ENCODE results near the gene WDFY3.

WDFY3 gene

DNA sequence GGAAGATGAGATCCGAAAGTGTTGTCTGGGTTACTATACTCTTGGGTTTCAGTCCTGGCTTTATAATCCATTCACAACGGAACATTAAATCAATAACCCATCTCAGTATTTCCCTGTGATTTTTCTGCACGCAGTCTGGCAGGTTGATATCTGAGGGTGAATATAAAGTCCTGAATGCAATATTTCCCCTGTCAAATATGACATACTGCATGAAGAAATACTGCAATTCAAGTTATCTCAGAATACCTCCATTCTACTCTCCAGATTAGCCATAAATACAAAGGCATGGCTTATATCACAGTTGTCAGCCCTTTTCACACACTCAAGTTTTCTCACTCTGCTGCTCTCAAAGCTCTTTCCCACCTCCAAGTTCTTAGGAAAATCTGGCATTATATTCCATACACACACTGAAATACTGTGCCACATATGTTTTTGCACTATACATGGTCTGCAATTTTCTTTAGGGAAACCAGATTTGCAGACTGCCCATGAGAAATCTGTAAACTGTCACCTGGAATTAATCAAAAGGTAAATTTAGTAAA lies 64.7 kb downstream of the WDFY3 start:
- H3K4me3 ChIP-seq (replicated peaks; ENCODE audit: insufficient read depth, low read length) = no peak overlapping the region
- no peak for DNase-seq (ENCODE audit: low read depth in 1 of 2, low spot score in 1 of 2)
- H3K27ac ChIP-seq (replicated peaks) = no peak overlapping the region
- TF ChIP-seq POLR2AphosphoS5 (IDR thresholded peaks at IDR 0.05; ENCODE audit: low read depth) (no peak), SPI1 (IDR thresholded peaks at IDR 0.05; ENCODE audit: borderline replicate concordance, low read depth) (no peak), GABPA (IDR thresholded peaks at IDR 0.05; ENCODE audit: low read depth) (no peak)
- TF ChIP-seq, protein P1, sequence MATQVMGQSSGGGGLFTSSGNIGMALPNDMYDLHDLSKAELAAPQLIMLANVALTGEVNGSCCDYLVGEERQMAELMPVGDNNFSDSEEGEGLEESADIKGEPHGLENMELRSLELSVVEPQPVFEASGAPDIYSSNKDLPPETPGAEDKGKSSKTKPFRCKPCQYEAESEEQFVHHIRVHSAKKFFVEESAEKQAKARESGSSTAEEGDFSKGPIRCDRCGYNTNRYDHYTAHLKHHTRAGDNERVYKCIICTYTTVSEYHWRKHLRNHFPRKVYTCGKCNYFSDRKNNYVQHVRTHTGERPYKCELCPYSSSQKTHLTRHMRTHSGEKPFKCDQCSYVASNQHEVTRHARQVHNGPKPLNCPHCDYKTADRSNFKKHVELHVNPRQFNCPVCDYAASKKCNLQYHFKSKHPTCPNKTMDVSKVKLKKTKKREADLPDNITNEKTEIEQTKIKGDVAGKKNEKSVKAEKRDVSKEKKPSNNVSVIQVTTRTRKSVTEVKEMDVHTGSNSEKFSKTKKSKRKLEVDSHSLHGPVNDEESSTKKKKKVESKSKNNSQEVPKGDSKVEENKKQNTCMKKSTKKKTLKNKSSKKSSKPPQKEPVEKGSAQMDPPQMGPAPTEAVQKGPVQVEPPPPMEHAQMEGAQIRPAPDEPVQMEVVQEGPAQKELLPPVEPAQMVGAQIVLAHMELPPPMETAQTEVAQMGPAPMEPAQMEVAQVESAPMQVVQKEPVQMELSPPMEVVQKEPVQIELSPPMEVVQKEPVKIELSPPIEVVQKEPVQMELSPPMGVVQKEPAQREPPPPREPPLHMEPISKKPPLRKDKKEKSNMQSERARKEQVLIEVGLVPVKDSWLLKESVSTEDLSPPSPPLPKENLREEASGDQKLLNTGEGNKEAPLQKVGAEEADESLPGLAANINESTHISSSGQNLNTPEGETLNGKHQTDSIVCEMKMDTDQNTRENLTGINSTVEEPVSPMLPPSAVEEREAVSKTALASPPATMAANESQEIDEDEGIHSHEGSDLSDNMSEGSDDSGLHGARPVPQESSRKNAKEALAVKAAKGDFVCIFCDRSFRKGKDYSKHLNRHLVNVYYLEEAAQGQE (IDR thresholded peaks at IDR 0.05; ENCODE audit: insufficient replicate concordance, low read depth) = no peak
- TF ChIP-seq, protein P2, sequence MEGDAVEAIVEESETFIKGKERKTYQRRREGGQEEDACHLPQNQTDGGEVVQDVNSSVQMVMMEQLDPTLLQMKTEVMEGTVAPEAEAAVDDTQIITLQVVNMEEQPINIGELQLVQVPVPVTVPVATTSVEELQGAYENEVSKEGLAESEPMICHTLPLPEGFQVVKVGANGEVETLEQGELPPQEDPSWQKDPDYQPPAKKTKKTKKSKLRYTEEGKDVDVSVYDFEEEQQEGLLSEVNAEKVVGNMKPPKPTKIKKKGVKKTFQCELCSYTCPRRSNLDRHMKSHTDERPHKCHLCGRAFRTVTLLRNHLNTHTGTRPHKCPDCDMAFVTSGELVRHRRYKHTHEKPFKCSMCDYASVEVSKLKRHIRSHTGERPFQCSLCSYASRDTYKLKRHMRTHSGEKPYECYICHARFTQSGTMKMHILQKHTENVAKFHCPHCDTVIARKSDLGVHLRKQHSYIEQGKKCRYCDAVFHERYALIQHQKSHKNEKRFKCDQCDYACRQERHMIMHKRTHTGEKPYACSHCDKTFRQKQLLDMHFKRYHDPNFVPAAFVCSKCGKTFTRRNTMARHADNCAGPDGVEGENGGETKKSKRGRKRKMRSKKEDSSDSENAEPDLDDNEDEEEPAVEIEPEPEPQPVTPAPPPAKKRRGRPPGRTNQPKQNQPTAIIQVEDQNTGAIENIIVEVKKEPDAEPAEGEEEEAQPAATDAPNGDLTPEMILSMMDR (IDR thresholded peaks at IDR 0.05; ENCODE audit: insufficient read depth, low read length) = no peak
- no peaks in the 10 kb centered on the region for H3K27me3 ChIP-seq (ENCODE audit: insufficient read depth, poor library complexity, severe bottlenecking)

DNA sequence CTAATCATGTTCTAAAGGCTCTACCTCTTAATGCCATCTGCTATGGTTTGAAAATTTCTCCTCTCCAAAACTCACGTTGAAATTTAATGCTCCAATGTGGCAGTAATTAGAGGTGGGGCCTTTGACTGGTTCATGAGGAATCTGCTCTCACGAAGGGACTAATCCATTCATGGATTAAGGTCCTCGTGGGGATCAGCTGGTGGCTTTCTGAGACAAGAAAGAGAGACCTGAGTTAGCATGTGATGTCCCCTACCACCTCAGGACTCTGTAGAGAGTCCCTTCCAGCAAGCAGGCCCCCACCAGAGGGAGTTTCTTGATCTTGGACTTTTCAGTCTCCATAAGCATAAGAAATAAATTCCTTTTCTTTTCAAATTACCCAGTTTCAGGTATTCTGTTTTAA lies 65.3 kb downstream of the WDFY3 start:
- TF ChIP-seq POLR2AphosphoS5 (IDR thresholded peaks at IDR 0.05; ENCODE audit: low read depth) (no peak), GABPA (IDR thresholded peaks at IDR 0.05; ENCODE audit: low read depth) (no peak), SPI1 (IDR thresholded peaks at IDR 0.05; ENCODE audit: borderline replicate concordance, low read depth) (no peak)
- TF ChIP-seq, protein P1 (IDR thresholded peaks at IDR 0.05; ENCODE audit: insufficient replicate concordance, low read depth) = no peak
- TF ChIP-seq, protein P2 (IDR thresholded peaks at IDR 0.05; ENCODE audit: insufficient read depth, low read length) = no peak
- Histone ChIP-seq H3K27ac (replicated peaks) (no peak overlapping the region), H3K27me3 (ENCODE audit: insufficient read depth, poor library complexity, severe bottlenecking) (no peaks in the 10 kb centered on the region), H3K4me3 (replicated peaks; ENCODE audit: insufficient read depth, low read length) (no peak overlapping the region)
- DNase-seq (ENCODE audit: low read depth in 1 of 2, low spot score in 1 of 2) = no peak

DNA sequence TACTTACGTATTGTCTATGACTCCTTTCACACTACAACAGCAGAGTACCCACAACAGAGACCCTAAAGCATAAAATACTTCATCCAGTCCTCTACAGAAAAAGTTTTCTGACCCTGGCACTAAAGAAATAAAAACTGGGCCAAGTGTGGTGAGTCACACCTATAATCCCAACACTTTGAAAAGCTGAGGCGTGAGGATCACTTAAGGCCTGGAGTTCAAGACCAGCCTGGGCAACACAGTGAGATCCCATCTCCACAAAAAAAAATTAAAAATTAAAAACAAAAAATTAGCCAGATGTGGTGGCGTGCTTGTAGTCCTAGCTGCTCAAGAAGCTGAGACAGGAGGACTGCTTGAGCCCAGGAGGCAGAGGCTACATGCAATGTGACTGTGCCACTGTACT lies 66.9 kb downstream of the WDFY3 start:
- no peaks in the 10 kb centered on the region for H3K27me3 ChIP-seq (ENCODE audit: insufficient read depth, poor library complexity, severe bottlenecking)
- TF ChIP-seq, protein P2 (IDR thresholded peaks at IDR 0.05; ENCODE audit: insufficient read depth, low read length) = no peak
- no peak for TF ChIP-seq SPI1 (IDR thresholded peaks at IDR 0.05; ENCODE audit: borderline replicate concordance, low read depth)
- TF ChIP-seq GABPA (IDR thresholded peaks at IDR 0.05; ENCODE audit: low read depth) = no peak
- TF ChIP-seq, protein P1 (IDR thresholded peaks at IDR 0.05; ENCODE audit: insufficient replicate concordance, low read depth) = no peak
- no peak for TF ChIP-seq POLR2AphosphoS5 (IDR thresholded peaks at IDR 0.05; ENCODE audit: low read depth)

More for the DNA sequence above, 66.9 kb downstream of the WDFY3 start:
- no peak for DNase-seq (ENCODE audit: low read depth in 1 of 2, low spot score in 1 of 2)
- H3K27ac ChIP-seq (replicated peaks) = no peak overlapping the region
- H3K4me3 ChIP-seq (replicated peaks; ENCODE audit: insufficient read depth, low read length) = no peak overlapping the region

Measured in HL-60 (cell line).